SK-N-SH (cell line): ENCODE measurements around the gene FEV. TPM values are rescaled to one million over a fixed set of nuclear protein-coding genes. Genes with fewer than 3 reads are reported as not detected.

Experiments used
- CTCF ChIA-PET: fragments of 300-600, 350-600 bp; formaldehyde crosslinking; extraction: SDS; loops from one replicate; lab custom pipeline; 2021; lab: Yijun Ruan, JAX
- POLR2A ChIA-PET: fragments of 350-600 bp; sonication (Branson Sonifier 250); formaldehyde crosslinking; extraction: SDS; loops from one replicate; lab custom pipeline; 2020; ENCODE audit warnings: antibody characterized with exemption, inconsistent platforms; lab: Yijun Ruan, JAX
- DNase-seq: peaks from one replicate; pipeline ENCODE4 v3.0.0; 2012
- H2AFZ ChIP-seq: fragments of 200-600 bp; sonication (generic); 2 replicates; pipeline ENCODE4 v1.8.1; 2016; ENCODE audit warnings: antibody characterized with exemption, mild to moderate bottlenecking, low read depth
- H3F3A ChIP-seq: fragments of 200-600 bp; sonication (generic); replicated peaks from 2 replicates; pipeline ENCODE3; 2016; ENCODE audit warnings: antibody characterized with exemption, mild to moderate bottlenecking; ENCODE audit not compliant: insufficient read depth
- H3K27ac ChIP-seq, 2 experiments: fragments of 200-500 bp in 1 of 2; fragments of 200-600 bp in 1 of 2; sonication (Bioruptor generic) in 1 of 2; sonication (generic), shearing (Covaris generic) in 1 of 2; 2 replicates each; pipeline versions ENCODE4 v1.5.1 to v1.6.1; 2014 to 2016; ENCODE audit warnings: low read depth in 2 of 2, inconsistent platforms in 1 of 2, low read length in 1 of 2, mild to moderate bottlenecking in 1 of 2, mixed read lengths in 1 of 2
- H3K27me3 ChIP-seq: fragments of 200-600 bp; sonication (generic), shearing (Covaris generic); 2 replicates; pipeline ENCODE4 v1.6.1; 2016; ENCODE audit warnings: mixed run types; ENCODE audit not compliant: insufficient read depth
- H3K36me3 ChIP-seq, 2 experiments: fragments of 200-500 bp in 1 of 2; fragments of 200-600 bp in 1 of 2; sonication (Bioruptor generic) in 1 of 2; sonication (generic) in 1 of 2; replicated peaks in 1 of 2; 2 replicates each; pipeline versions ENCODE3 to v1.5.1; 2014 to 2016; ENCODE audit warnings: low read length in 1 of 2, mild to moderate bottlenecking in 1 of 2; ENCODE audit not compliant: insufficient read depth in 2 of 2, control insufficient read depth in 1 of 2
- H3K4me1 ChIP-seq, 2 experiments: fragments of 200-500 bp in 1 of 2; fragments of 200-600 bp in 1 of 2; sonication (Bioruptor generic) in 1 of 2; sonication (generic), shearing (Covaris generic) in 1 of 2; 2 replicates each; pipeline versions ENCODE4 v1.5.1 to v1.6.1; 2014 to 2016; ENCODE audit warnings: low read depth in 1 of 2, low read length in 1 of 2, mixed run types in 1 of 2; ENCODE audit not compliant: insufficient read depth in 2 of 2, control insufficient read depth in 1 of 2
- H3K4me2 ChIP-seq: fragments of 200-600 bp; sonication (generic), shearing (Covaris generic); 2 replicates; pipeline ENCODE4 v1.6.1; 2017; ENCODE audit warnings: mixed run types
- H3K4me3 ChIP-seq, 2 experiments: fragments of 200-500 bp in 1 of 2; fragments of 200-600 bp in 1 of 2; sonication (Bioruptor generic) in 1 of 2; sonication (generic), shearing (Covaris generic) in 1 of 2; 2 replicates each; pipeline versions ENCODE4 v1.5.1 to v1.8.1; 2014 to 2016; ENCODE audit warnings: low read depth in 2 of 2, inconsistent platforms in 1 of 2, low read length in 1 of 2, mild to moderate bottlenecking in 1 of 2, mixed read lengths in 1 of 2, moderate library complexity in 1 of 2
- H3K79me2 ChIP-seq: fragments of 200-600 bp; sonication (generic); 2 replicates; pipeline ENCODE4 v1.8.1; 2017; ENCODE audit warnings: mild to moderate bottlenecking; ENCODE audit not compliant: insufficient read depth
- H3K9ac ChIP-seq: fragments of 200-600 bp; sonication (generic); 2 replicates; pipeline ENCODE4 v1.6.1; 2017; ENCODE audit warnings: mixed run types
- H3K9me2 ChIP-seq: fragments of 200-600 bp; sonication (generic); 2 replicates; pipeline ENCODE4 v1.6.1; 2017; ENCODE audit warnings: mixed run types
- H3K9me3 ChIP-seq: fragments of 200-600 bp; sonication (generic); 2 replicates; pipeline ENCODE4 v1.6.1; 2017; ENCODE audit warnings: mixed run types, mild to moderate bottlenecking, moderate library complexity
- H4K20me1 ChIP-seq: fragments of 200-600 bp; sonication (generic); 2 replicates; pipeline ENCODE4 v1.6.1; 2017; ENCODE audit warnings: mild to moderate bottlenecking, mixed run types; ENCODE audit not compliant: insufficient read depth
- CHD2 ChIP-seq: fragments of 150-350 bp; IDR thresholded peaks from 2 replicates; pipeline ENCODE4 v1.6.1; 2018; ENCODE audit warnings: low read length; ENCODE audit not compliant: partially characterized antibody
- EP300 ChIP-seq, 2 experiments: IDR thresholded peaks; 2 replicates each; pipeline versions ENCODE4 v1.4.0 to v1.6.1; 2012; ENCODE audit warnings: borderline replicate concordance in 1 of 2, low read depth in 1 of 2, low read length in 1 of 2
- FOSL2 ChIP-seq: IDR thresholded peaks from 2 replicates; pipeline ENCODE4 v1.4.0; 2012; ENCODE audit warnings: low read depth, mild to moderate bottlenecking, moderate library complexity, borderline replicate concordance
- FOXM1 ChIP-seq: IDR thresholded peaks from 2 replicates; pipeline ENCODE4 v1.4.0; 2012; ENCODE audit warnings: low read depth, mild to moderate bottlenecking
- GABPA ChIP-seq: IDR thresholded peaks from 2 replicates; pipeline ENCODE4 v1.4.0; 2012; ENCODE audit warnings: low read depth, mild to moderate bottlenecking
- MXI1 ChIP-seq: IDR thresholded peaks from 2 replicates; pipeline ENCODE4 v1.6.1; 2012; ENCODE audit warnings: mild to moderate bottlenecking, low read depth, low read length, improper control_type of control experiment
- NRF1 ChIP-seq: IDR thresholded peaks from 2 replicates; pipeline ENCODE4 v1.6.1; 2012; ENCODE audit warnings: low read depth, mild to moderate bottlenecking, low read length
- RCOR1 ChIP-seq: fragments of 150-350 bp; IDR thresholded peaks from 2 replicates; pipeline ENCODE4 v1.6.1; 2017; ENCODE audit warnings: antibody characterized with exemption, low read length
- YY1 ChIP-seq: IDR thresholded peaks from 2 replicates; pipeline ENCODE4 v1.4.0; 2012; ENCODE audit warnings: low read depth, mild to moderate bottlenecking
- WGBS: methylation state at CpG from one replicate; pipeline ENCODE4 v1.1.6; 2017; ENCODE audit warnings: low lambda C conversion rate; 5-methylcytosine and 5-hydroxymethylcytosine counted together
- polyA plus RNA-seq, 3 experiments: library from polyadenylated mRNA; depleted of rRNA; stranded (reverse); fragments of >200 nt; gene quantifications; 2 replicates each; pipeline ENCODE4 v1.2.3, GENCODE V29; 2012
- TF ChIP-seq, protein P1 (sequence below): IDR thresholded peaks from 2 replicates; pipeline ENCODE4 v1.6.1; 2012; ENCODE audit warnings: mild to moderate bottlenecking, low read depth, low read length, moderate library complexity
- TF ChIP-seq, protein P2 (sequence below): fragments of 200-600 bp; sonication (generic); IDR thresholded peaks from 2 replicates; pipeline ENCODE4 v1.6.1; 2017; ENCODE audit warnings: antibody characterized with exemption, mild to moderate bottlenecking, moderate library complexity
- TF ChIP-seq, protein P3 (sequence below): IDR thresholded peaks from 2 replicates; pipeline ENCODE4 v1.4.0; 2012; ENCODE audit warnings: low read depth, borderline replicate concordance
- TF ChIP-seq, protein P4 (sequence below): fragments of 150-350 bp; IDR thresholded peaks from 2 replicates; pipeline ENCODE4 v1.6.1; 2016; ENCODE audit warnings: mild to moderate bottlenecking, low read depth, low read length
- TF ChIP-seq, protein P5 (sequence below): IDR thresholded peaks from 2 replicates; pipeline ENCODE4 v1.4.0; 2012; ENCODE audit warnings: low read depth
- TF ChIP-seq, protein P6 (sequence below): IDR thresholded peaks from 2 replicates; pipeline ENCODE4; 2012

Gene FEV
- polyA plus RNA-seq, 1 of the 3 experiments (the other 2 are of a cell fraction): 0.53 TPM

DNA sequence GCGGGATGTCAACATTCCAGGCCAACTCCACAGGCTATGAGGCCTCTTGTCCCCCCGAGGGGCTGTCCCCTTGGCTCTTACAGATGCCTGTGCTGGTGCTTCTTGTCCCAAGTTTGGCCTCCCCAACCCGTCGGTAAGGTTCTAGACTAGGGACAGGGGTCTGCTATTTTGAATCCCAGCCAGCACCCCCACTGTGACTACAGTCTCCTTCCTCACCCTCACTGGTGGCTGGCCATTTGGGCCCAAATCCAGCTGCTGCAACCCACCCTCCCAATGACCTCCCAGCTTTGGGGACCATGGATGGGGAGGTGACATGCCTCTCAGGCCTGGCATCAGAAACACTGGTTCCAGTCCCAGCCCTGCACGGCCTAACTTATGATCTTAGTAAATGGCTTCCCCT lies 37.6 kb upstream of the FEV start:
- peaks cover 0 to 39% of the 10 kb centered on the region in 2 experiments; a peak in 1 of 4 replicates for H3K4me1 ChIP-seq
- H4K20me1 ChIP-seq: no peaks in the 10 kb centered on the region
- no peak overlapping the region for H3K4me3 ChIP-seq
- no peaks in the 10 kb centered on the region for H3K9me3 ChIP-seq
- H2AFZ ChIP-seq: no peak overlapping the region
- 50% methylated on average over 4 of the region's 5 CpGs for WGBS
- no peaks in the 10 kb centered on the region for H3K36me3 ChIP-seq
- H3K27me3 ChIP-seq: peaks cover 31% of the 10 kb centered on the region
- TF ChIP-seq, protein P1, sequence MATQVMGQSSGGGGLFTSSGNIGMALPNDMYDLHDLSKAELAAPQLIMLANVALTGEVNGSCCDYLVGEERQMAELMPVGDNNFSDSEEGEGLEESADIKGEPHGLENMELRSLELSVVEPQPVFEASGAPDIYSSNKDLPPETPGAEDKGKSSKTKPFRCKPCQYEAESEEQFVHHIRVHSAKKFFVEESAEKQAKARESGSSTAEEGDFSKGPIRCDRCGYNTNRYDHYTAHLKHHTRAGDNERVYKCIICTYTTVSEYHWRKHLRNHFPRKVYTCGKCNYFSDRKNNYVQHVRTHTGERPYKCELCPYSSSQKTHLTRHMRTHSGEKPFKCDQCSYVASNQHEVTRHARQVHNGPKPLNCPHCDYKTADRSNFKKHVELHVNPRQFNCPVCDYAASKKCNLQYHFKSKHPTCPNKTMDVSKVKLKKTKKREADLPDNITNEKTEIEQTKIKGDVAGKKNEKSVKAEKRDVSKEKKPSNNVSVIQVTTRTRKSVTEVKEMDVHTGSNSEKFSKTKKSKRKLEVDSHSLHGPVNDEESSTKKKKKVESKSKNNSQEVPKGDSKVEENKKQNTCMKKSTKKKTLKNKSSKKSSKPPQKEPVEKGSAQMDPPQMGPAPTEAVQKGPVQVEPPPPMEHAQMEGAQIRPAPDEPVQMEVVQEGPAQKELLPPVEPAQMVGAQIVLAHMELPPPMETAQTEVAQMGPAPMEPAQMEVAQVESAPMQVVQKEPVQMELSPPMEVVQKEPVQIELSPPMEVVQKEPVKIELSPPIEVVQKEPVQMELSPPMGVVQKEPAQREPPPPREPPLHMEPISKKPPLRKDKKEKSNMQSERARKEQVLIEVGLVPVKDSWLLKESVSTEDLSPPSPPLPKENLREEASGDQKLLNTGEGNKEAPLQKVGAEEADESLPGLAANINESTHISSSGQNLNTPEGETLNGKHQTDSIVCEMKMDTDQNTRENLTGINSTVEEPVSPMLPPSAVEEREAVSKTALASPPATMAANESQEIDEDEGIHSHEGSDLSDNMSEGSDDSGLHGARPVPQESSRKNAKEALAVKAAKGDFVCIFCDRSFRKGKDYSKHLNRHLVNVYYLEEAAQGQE: no peak
- TF ChIP-seq RCOR1: no peak
- TF ChIP-seq, protein P2, sequence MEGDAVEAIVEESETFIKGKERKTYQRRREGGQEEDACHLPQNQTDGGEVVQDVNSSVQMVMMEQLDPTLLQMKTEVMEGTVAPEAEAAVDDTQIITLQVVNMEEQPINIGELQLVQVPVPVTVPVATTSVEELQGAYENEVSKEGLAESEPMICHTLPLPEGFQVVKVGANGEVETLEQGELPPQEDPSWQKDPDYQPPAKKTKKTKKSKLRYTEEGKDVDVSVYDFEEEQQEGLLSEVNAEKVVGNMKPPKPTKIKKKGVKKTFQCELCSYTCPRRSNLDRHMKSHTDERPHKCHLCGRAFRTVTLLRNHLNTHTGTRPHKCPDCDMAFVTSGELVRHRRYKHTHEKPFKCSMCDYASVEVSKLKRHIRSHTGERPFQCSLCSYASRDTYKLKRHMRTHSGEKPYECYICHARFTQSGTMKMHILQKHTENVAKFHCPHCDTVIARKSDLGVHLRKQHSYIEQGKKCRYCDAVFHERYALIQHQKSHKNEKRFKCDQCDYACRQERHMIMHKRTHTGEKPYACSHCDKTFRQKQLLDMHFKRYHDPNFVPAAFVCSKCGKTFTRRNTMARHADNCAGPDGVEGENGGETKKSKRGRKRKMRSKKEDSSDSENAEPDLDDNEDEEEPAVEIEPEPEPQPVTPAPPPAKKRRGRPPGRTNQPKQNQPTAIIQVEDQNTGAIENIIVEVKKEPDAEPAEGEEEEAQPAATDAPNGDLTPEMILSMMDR: no peak
- no peak for TF ChIP-seq CHD2
- TF ChIP-seq, protein P3, sequence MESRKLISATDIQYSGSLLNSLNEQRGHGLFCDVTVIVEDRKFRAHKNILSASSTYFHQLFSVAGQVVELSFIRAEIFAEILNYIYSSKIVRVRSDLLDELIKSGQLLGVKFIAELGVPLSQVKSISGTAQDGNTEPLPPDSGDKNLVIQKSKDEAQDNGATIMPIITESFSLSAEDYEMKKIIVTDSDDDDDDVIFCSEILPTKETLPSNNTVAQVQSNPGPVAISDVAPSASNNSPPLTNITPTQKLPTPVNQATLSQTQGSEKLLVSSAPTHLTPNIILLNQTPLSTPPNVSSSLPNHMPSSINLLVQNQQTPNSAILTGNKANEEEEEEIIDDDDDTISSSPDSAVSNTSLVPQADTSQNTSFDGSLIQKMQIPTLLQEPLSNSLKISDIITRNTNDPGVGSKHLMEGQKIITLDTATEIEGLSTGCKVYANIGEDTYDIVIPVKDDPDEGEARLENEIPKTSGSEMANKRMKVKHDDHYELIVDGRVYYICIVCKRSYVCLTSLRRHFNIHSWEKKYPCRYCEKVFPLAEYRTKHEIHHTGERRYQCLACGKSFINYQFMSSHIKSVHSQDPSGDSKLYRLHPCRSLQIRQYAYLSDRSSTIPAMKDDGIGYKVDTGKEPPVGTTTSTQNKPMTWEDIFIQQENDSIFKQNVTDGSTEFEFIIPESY: no peak
- no peak for TF ChIP-seq FOXM1
- TF ChIP-seq MXI1: no peak
- TF ChIP-seq, protein P4, sequence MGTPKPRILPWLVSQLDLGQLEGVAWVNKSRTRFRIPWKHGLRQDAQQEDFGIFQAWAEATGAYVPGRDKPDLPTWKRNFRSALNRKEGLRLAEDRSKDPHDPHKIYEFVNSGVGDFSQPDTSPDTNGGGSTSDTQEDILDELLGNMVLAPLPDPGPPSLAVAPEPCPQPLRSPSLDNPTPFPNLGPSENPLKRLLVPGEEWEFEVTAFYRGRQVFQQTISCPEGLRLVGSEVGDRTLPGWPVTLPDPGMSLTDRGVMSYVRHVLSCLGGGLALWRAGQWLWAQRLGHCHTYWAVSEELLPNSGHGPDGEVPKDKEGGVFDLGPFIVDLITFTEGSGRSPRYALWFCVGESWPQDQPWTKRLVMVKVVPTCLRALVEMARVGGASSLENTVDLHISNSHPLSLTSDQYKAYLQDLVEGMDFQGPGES: no peak
- no peak for TF ChIP-seq FOSL2
- TF ChIP-seq, protein P5, sequence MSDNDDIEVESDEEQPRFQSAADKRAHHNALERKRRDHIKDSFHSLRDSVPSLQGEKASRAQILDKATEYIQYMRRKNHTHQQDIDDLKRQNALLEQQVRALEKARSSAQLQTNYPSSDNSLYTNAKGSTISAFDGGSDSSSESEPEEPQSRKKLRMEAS: no peak
- TF ChIP-seq EP300 (IDR thresholded peaks at IDR 0.05; ENCODE audit: borderline replicate concordance in 1 of 2, low read depth in 1 of 2, low read length in 1 of 2): no peak
- no peak for TF ChIP-seq NRF1
- no peak for TF ChIP-seq YY1
- TF ChIP-seq, protein P6, sequence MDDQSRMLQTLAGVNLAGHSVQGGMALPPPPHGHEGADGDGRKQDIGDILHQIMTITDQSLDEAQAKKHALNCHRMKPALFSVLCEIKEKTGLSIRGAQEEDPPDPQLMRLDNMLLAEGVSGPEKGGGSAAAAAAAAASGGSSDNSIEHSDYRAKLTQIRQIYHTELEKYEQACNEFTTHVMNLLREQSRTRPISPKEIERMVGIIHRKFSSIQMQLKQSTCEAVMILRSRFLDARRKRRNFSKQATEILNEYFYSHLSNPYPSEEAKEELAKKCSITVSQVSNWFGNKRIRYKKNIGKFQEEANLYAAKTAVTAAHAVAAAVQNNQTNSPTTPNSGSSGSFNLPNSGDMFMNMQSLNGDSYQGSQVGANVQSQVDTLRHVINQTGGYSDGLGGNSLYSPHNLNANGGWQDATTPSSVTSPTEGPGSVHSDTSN: no peak
- TF ChIP-seq GABPA: no peak
- TF ChIP-seq, all 33 proteins: peak for 0
- H3K27ac ChIP-seq: no peak overlapping the region; a peak in 1 of 4 replicates
- H3K9me2 ChIP-seq: no peaks in the 10 kb centered on the region
- ChIA-PET POLR2A (no interaction called here), CTCF (interaction anchor here (1.2 to 20.3 kb wide), 4 partner anchors 8 to 132 kb away, joined by 4 to 258 read pairs (median 46); no protein-coding TSS in a partner anchor)
- H3F3A ChIP-seq: no peaks in the 10 kb centered on the region
- no peak overlapping the region for H3K4me2 ChIP-seq
- no peak for DNase-seq
- no peak overlapping the region for H3K9ac ChIP-seq
- H3K79me2 ChIP-seq: no peaks in the 10 kb centered on the region
